Measurements from ENCODE around the gene DIO3.

DNA sequence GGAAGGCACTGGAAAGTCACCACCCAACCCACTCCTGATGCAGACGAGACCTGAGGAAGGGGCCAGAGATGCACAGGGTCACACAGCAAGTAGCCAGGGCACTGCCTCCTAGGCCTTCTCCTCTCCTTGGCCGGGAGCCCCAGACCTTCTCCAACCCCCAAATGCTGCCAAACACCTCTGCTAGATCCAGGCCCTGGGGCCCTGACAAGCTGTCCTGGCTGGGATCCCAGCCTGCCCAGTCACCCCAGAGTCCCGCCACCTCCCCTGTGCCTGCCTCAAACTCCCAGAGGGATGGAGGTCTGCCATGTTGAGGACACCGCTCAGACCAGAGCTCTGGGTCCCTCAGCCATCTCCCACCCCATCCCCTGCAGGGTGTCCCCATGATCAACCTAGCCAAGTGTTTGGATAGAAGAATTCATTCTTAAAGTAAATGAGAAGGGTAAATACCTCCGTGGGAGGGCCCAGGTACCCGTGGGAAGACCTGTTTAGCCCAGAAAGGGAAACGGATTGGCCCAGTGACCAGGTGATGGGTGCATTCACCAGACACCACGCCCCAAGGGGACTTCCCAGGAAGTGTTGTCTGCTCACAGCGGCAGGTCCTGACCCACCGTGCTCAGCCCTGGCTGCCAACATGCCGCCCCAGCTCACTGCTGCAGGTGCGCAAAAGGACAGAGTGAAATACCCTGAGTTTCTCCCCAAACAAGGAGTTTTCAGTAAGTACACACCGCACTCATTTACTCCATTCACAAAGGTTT is 4.6 kb upstream of the DIO3 start:
- TF ChIP-seq ZNF20 (CRISPR knock-in tag; IDR thresholded peaks at IDR 0.05) (no peak), RORA (CRISPR knock-in tag; IDR thresholded peaks at IDR 0.05) (no peak), ZNF547 (CRISPR knock-in tag; IDR thresholded peaks at IDR 0.05) (no peak), TMF1 (CRISPR knock-in tag; IDR thresholded peaks at IDR 0.05; ENCODE audit: low read depth) (no peak), ATRX (CRISPR knock-in tag; IDR thresholded peaks at IDR 0.05; ENCODE audit: borderline replicate concordance) (no peak), JARID2 (CRISPR knock-in tag; IDR thresholded peaks at IDR 0.05; ENCODE audit: insufficient replicate concordance) (no peak), EZH2 (conservative IDR thresholded peaks at IDR 0.05; ENCODE audit: low read depth, low read length) (no peak), TOPORS (CRISPR knock-in tag; IDR thresholded peaks at IDR 0.05) (no peak), ZKSCAN8 (CRISPR knock-in tag; IDR thresholded peaks at IDR 0.05; ENCODE audit: borderline replicate concordance) (no peak), PHF8 (CRISPR knock-in tag; IDR thresholded peaks at IDR 0.05) (no peak), ZNF614 (CRISPR knock-in tag; IDR thresholded peaks at IDR 0.05; ENCODE audit: borderline replicate concordance) (no peak)
- TF ChIP-seq, protein P1, sequence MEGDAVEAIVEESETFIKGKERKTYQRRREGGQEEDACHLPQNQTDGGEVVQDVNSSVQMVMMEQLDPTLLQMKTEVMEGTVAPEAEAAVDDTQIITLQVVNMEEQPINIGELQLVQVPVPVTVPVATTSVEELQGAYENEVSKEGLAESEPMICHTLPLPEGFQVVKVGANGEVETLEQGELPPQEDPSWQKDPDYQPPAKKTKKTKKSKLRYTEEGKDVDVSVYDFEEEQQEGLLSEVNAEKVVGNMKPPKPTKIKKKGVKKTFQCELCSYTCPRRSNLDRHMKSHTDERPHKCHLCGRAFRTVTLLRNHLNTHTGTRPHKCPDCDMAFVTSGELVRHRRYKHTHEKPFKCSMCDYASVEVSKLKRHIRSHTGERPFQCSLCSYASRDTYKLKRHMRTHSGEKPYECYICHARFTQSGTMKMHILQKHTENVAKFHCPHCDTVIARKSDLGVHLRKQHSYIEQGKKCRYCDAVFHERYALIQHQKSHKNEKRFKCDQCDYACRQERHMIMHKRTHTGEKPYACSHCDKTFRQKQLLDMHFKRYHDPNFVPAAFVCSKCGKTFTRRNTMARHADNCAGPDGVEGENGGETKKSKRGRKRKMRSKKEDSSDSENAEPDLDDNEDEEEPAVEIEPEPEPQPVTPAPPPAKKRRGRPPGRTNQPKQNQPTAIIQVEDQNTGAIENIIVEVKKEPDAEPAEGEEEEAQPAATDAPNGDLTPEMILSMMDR (CRISPR knock-in tag; IDR thresholded peaks at IDR 0.05) = no peak
- TF ChIP-seq, protein P2, sequence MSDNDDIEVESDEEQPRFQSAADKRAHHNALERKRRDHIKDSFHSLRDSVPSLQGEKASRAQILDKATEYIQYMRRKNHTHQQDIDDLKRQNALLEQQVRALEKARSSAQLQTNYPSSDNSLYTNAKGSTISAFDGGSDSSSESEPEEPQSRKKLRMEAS (IDR thresholded peaks at IDR 0.05) = no peak
